Stimulated activated CD8-positive, alpha-beta memory T cell treated with anti-CD3 and anti-CD28 coated beads, Interleukin-12 subunit alpha, Interleukin-12 subunit beta, amount 100 ng/mL, for 4 hours (primary cell): ENCODE data around the gene TRIM9.

Experiments used
- DNase-seq: peaks from one replicate; pipeline ENCODE4 v3.0.0-alpha.2; 2020; ENCODE audit warnings: low read depth

Gene TRIM9

DNA sequence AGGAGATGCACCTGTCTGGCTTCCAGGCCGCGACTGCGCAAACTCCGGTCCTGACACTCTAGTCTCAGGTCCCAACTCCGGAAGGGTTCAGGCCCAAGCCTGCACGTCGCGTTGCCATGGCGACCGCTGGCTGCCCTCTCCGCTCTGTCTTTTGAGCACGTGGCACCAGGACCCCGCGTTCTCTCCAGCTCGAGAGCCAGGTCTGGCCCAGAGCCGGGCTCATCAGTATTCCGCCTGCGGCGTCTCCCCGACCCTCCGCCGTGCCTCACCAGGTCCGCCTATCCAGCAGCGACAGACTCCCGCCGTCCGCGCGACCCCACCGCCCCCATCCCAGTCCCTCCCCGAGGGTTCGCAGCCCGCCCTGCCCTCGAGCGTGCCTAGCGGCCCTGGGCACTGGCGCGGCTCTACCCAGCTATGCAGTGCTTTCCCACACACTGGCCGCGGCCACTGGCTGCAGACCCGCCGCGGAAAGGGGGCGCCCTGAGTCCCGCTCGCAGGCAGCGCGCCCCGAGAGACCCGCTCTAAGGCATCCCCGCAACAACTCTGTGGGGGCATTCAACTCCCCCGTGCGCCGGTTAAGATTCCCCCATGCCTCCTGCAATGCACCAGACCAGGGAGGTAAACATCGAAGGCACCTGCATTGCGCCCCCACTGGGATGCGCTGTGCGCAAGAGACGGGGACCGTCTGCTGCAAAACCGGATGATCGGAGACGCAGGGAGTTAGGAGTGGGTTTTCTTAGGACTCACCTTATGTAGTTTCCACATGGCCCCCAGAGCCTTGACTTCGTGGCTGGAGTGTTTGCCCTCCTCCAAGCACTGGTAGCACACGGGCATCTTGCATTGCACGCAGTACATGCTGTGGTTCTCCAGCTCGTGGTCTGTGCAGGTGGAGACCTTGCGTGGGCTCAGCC is 1.3 kb downstream of the TRIM9 start:
- DNase-seq, result peak; percentile 7

DNA sequence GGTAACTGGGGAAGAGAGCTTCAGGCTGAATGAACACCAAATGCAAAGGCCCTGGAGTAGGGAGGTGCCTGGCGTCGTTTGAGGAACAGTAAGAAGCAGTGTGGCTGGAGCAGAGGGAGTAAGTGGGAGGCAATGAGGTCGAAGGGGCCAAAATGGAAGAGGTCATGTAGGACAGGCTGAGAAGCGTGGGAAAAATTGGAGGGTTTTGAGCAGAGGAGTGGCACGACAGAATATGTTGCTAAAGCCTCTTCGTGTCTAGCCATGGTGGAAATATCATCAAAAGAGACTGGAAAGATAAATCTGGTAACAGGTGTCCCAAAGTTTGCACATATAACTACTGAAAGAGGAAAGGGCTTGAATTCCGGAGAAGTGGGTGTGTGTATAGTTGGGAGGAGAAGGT is 1.9 kb downstream of the TRIM9 start:
- DNase-seq, result no peak

DNA sequence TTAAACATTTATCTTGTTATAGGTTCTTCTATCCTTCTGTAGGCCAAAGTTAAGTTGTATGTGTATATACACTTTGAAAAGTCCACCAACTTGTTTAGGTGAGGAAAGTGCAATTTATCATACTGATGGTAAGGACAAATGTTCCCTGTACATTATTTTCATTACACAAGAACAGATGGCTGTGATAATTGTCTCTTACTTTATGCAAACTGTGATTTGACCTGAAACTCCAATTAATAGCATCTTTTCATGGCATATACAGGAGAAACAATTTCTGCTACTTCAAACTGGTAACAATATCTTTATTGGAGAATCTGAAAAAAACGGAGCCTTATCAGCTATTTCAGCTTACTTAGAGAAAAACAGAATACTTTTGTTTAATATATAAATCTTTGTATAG is 5.6 kb downstream of the TRIM9 start:
- no peak for DNase-seq

- DNase-seq, result no peak
These were observed 7.9 kb downstream of the TRIM9 start for GRCh38 chr14:51087031-51087441.

GRCh38 chr14:51086044-51086443 is 8.9 kb downstream of the TRIM9 start:
- DNase-seq, result no peak

DNA sequence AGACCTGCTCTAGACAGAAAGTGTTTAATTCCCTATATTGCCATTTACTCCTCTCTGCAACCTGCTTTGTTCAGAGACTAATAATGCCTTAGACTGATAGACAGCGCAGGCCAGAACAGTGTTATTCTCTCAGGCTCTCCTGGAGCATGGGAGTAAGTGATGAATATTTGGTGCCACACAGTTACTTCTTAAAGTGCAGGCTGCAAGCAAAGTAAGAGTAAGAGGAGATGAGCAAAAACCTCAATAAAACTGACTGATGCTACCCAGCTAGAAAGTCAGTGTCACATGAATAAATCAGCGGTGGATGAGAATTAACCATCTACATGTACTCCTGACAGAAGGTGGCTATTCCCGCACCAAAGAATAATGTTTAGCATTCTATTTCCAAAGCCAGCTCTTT is 9.9 kb downstream of the TRIM9 start:
- DNase-seq, result no peak

DNA sequence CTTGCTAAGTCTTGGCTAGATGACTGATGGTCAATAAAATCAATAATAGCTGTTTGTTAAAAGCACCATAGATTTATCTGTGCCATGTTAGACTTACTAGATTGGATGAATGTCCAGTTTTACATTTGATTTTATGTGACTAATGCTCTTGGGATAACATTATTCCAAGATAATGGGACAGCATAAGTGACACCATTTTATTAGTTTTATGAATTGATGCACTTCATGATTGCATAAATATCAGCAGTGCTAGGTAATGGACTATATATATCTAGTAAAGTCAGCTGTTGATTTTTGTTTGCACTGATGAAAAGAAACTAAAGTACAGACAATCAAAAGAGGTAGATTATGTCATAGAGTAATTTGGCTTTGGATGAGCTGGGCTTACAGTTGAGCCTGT is 10.4 kb downstream of the TRIM9 start:
- no peak for DNase-seq

DNA sequence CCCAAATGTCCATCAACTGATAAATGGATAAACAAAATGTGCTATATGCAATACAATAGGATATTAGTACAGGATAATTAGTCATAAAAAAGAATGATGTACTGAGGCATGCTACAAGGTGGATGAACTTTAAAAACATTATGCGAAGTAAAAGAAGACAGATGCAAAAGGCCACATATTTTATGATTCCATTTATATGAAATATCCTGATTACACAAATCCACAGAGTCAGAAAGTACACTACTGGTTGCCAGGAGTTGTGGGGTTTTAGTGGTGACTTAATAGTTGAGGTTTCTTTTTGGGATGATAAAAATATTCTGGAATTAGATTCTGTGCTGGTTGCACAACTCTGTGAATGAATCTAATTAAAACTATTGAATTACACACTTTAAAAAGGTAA is 12.6 kb downstream of the TRIM9 start:
- no peak for DNase-seq

DNA sequence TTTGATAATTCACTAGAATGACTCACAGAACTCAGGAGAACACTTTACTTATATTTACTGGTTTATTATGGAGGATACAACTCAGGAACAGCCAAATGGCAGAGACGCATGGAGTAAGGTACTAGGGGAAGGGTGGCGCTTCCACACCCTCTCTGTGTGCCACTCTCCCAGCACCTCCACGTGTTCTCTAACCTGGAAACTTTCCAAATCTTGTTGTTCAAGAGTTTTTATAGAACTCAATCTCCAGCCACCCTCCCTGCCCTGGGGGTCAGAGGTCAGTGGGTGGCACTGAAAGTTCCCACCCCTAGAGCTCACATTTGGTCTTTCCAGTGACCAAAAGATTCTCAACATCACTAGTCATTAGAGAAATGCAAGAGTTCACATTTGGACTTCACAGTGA is 13.2 kb downstream of the TRIM9 start:
- DNase-seq, result no peak

GRCh38 chr14:51081209-51081608 is 13.7 kb downstream of the TRIM9 start:
- no peak for DNase-seq

- DNase-seq, result no peak
These were observed 14.3 kb downstream of the TRIM9 start for GRCh38 chr14:51080645-51081044.

DNA sequence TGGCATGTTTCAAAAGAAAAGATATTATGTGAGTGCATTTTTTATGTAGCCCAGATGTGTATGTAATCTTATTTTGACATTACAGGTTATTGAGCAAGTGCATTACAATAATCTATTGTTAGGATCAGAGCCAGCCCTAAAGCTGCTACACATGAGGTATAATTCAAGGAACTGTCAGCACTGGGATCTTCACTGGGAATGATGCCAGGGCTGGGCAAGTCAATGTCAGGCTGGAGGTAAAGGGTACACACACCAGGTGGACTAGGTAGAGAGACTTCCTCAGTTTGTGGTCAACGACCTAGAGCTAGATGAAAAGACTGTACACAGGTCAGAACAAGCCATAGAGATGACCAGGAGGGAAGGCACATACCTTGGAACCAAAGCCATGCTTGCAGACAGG is 15.4 kb downstream of the TRIM9 start:
- DNase-seq, result no peak

- DNase-seq, result no peak
These were observed 15.8 kb downstream of the TRIM9 start for GRCh38 chr14:51079085-51079484.

GRCh38 chr14:51074701-51075385 is 20.1 kb downstream of the TRIM9 start:
- no peak for DNase-seq

- DNase-seq, result no peak
These were observed 21.2 kb downstream of the TRIM9 start for GRCh38 chr14:51073731-51074130.

GRCh38 chr14:51072976-51073375 is 21.9 kb downstream of the TRIM9 start:
- DNase-seq, result no peak

DNA sequence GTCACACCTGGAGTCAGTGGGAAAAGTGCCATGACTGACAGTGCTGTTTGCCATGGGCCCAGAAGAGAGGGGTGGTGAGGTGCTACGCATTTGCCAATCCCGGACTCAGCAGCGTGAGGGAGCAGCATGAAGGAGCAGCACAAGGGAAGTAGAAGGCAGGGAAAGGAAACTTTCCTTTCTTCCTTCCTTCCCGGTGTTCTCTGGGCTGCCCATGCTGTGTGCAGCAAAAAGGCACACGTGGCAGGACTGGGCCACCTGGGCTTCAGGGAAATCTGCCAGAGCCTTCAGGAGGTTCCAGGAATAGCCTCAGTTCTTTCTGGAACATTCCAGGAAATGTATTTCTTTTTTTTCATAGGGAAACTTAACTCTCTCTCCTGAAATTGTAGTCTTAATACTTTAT is 23.0 kb downstream of the TRIM9 start:
- no peak for DNase-seq

DNA sequence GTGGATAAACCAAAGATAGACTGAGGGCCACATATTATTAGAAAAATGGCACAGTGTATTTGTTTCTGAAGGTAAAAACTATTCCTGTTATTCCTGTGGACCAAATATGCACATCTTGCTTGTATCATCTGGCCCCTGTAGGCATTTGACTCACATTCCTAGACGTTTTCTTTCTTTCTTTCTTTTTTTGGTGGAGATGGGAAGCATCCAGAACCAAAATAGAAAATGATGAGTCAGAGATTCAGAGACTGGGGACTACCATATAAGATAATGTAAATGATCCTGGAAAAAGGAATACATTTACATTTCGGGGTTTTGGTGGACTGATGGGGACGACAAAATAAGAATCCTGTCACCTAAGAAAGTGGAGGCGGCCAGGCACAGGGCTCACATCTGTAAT is 24.2 kb downstream of the TRIM9 start:
- DNase-seq, result no peak

GRCh38 chr14:51069055-51069454 is 25.9 kb downstream of the TRIM9 start:
- no peak for DNase-seq

GRCh38 chr14:51068268-51068667 is 26.6 kb downstream of the TRIM9 start:
- DNase-seq, result no peak

GRCh38 chr14:51067295-51067694 is 27.6 kb downstream of the TRIM9 start:
- no peak for DNase-seq

GRCh38 chr14:51066576-51066975 is 28.3 kb downstream of the TRIM9 start:
- DNase-seq, result no peak

- no peak for DNase-seq
These were observed 35.9 kb downstream of the TRIM9 start for GRCh38 chr14:51059032-51059431.

DNA sequence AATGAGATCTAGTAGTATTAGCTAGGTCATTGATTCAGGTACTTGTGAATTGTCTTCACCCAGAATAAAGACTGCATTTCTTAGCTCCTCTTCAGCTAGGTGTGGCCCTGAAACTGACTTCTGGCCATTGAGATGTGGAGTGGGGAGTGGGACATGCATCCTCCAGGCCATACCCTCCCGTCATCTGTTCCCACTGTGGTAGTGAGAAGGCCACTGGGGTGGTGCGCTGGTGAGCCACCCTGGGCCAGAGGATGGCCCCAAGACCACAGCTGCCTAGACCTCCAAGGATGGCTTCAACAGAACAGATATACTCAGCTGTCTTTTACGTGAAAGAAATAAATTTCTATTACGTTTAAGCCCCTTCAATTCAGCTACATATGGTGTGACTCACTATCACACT is 36.5 kb downstream of the TRIM9 start:
- no peak for DNase-seq
